ENCODE data around the gene TUSC2.
"Not testable (repeated sequence)": the region's sequence is repeated elsewhere in the genome, so short reads cannot be mapped to it uniquely, and the experiment has no call there.

The TUSC2 gene

GRCh38 chr3:50294089-50294488 is 33.9 kb downstream of the TUSC2 start:
- no peak for DNase-seq (ENCODE audit: low read depth)

GRCh38 chr3:50293079-50293801 is 34.8 kb downstream of the TUSC2 start:
- no peak for DNase-seq (ENCODE audit: low read depth)

GRCh38 chr3:50292159-50293078 is 35.6 kb downstream of the TUSC2 start, which contains the start of gene IFRD2:
Gene IFRD2, minus strand, starts transcription at chr3:50292429. Its CDS starts 155 bp downstream, at chr3:50292274.
- DNase-seq (ENCODE audit: low read depth) = peak; percentile 93

DNA sequence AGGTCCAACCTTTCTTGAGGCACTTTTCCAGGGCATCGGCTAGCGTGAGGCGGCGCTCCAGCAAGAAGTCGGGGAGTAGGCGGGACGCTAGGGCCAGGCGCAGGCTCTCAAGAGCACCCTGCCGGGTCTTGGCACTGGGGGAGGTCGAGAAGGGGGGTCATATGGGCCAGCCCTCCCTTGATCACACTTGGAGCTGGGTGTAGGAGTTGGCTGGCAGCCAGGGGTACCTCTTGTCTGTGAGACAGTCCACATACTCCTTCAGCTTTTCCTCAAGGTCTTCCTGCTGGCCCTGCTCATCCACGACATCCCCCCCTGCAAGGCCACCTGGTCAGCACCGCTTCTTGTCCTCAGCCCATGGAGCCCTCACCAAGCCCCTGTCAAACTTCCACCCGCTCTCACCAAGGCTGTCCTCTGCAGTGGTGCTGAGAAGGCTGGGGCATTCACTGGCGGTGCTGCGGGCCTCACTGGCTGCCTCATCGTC is 37.8 kb downstream of the TUSC2 start:
- DNase-seq (ENCODE audit: low read depth) = no peak

GRCh38 chr3:50289130-50289529 is 38.9 kb downstream of the TUSC2 start:
- no peak for DNase-seq (ENCODE audit: low read depth)

DNA sequence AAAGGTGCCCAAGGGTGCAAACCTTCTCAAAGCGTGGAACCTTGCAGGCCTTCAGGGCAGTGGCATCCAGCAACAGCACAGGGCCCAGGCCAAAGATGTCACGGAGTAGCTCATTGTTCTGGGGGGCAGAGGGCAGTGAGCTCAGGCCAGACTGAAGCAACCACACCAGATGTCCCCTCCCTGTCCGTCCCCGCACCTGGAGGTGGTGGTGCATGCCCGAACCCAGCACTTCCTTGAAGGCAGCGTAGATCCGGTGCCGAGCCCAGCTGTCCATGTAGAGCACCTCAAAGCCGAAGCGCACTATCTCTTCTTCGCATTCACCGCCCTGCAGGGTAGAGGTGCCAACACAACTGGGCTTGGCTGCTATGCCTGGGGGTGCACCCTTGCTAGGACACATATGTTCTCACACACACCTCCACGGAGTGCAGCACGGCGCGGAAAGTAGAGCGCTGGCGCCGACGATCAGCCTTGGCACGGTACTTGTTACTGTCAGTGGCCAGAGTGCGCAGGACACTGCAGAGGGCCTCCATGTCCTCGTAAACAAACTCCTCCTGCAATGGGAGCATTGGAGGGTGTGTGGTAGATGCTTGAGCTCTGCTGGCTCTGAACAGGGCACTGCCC is 39.5 kb downstream of the TUSC2 start:
- DNase-seq (ENCODE audit: low read depth) = no peak

DNA sequence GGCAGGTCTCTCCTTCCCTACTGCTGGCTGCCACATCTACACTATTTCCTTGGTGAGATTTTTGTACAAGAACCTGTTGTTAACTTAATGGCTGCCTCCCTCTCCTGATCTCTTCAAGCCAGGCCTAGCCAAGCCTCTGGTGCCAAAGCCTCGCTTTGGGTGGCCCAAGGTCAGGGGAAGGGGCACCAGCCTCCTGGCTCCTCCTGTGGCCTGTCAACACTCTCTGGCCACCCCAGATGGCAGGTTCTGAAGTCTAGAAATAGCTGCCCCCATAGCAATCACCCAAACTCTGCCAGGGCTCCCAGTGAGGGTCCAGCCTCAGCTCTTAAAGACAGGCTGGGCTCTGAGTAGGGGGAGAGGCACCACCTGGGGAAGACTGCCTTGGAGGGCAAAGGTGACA is 40.8 kb downstream of the TUSC2 start:
- DNase-seq (ENCODE audit: low read depth) = no peak

DNA sequence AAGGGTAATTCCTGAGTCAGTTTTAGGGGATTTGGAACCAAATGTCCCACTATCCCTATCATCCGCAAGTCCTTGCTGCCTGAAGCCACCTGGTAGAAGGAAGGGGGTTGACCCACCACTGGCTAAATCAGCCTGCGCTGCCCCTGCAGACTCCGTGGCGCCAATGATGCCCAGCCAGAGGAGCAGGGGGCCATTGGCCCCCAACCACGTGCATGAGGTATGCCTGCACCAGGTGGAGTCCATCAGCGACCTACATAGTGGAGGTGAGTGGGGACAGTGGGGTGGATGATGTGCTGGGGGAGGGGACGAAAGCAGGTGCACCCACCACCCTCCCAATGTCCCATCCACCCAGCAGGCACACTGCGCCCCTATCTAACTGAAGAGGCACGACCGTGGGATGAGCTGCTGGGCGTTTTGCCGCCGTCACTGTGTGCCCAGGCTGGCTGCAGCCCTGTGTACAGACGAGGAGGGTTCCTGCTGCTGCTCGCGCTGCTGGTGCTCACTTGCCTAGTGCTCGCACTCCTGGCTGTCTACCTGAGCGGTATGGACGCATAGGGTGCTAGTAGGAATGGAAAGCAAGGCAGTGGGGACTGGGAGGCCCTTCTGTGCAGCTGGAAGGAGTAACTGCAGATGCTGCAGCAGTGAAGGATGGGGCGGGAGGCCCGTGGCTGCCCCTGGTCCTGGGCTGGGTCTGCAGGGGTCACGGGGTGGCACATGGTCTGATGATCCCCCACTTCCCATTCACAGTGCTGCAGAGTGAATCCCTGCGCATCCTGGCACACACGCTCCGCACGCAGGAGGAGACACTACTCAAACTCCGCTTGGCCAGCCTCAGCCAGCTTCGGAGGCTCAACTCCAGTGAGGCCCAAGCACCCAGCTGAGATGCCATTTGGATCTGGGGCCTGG is 41.4 kb downstream of the TUSC2 start:
- no peak for DNase-seq (ENCODE audit: low read depth)

GRCh38 chr3:50284121-50284520 is 43.9 kb downstream of the TUSC2 start:
- not testable (repeated sequence) for DNase-seq (ENCODE audit: low read depth)

DNA sequence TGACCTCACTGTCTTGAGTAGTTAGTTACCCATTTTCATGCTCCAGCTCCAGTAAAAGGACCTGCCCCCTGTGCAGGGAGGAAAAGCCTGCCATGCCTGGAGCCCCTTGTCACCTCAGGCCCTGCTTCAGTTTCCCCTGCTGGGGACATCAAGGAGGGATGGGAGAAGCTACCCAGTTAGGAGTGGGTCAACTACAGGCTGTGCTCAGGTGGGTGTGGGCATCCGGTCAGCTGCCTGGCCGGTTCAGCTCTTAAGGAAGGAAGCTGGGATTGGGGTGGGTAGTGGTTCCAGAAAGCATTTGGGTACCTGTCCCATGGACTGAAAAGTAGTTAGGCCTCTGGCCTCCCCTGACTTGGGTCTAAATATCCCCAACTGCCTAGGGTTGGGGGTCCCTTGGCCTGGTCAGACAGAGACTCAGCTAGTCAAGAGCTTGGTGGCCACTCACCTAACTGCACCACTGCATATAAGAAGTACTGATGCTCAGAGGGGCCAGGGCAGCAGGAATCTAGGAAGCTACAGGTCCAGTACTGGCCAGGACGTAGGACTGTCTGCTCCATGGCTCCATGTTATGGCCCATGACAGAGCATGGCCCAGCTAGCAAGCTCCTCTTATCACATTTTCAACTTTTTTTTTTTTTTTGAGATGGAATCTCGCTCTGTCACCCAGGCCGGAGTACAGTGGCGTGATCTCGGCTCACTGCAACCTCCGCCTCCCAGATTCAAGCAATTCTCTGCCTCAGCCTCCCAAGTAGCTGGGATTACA is 48.6 kb downstream of the TUSC2 start:
- no peak for DNase-seq (ENCODE audit: low read depth)

DNA sequence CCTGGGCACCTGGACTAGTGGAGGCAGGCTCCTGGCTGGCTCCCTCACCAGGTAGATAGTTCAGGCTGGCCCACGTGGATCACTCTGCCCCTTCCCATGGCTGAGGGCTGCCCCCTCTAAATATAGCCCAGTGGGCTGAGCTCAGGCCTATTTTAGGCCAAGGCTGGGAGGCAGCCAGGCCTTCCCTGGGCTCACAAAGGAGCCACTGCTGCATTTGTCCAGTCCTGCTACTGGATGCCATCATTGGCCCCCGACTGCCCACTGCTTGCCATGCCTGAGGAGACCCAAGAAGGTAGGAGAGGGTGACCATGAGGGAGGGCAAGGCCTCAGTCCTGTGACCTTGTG is 49.2 kb downstream of the TUSC2 start, which contains the start of gene LSMEM2:
TSS of gene LSMEM2 (plus strand) at position 208 of the 345 bp plus-strand sequence. CDS start at position 235, 27 bp downstream.
- no peak for DNase-seq (ENCODE audit: low read depth)

- DNase-seq (ENCODE audit: low read depth) = no peak
Measured at GRCh38 chr3:50278123-50278879, 49.7 kb downstream of the TUSC2 start.

- no peak for DNase-seq (ENCODE audit: low read depth)
Measured at GRCh38 chr3:50276762-50277101, 51.3 kb downstream of the TUSC2 start.

GRCh38 chr3:50275996-50276761 is 51.8 kb downstream of the TUSC2 start:
- DNase-seq (ENCODE audit: low read depth) = peak; percentile 47

- no peak for DNase-seq (ENCODE audit: low read depth)
Measured at GRCh38 chr3:50275141-50275995, 52.7 kb downstream of the TUSC2 start.

Measured in activated T-cell treated with anti-CD3 and anti-CD28 coated beads for 48 hours (primary cell).